Astrocyte of the spinal cord (primary cell): ENCODE data around the gene IGFBP2.
A peak's percentile ranks its signal among the peaks of the same experiment; 100 is the strongest.

Experiments used
- DNase-seq: peaks from one replicate; pipeline ENCODE4 v3.0.0; 2011; ENCODE audit warnings: low read depth, low spot score
- H3K4me3 ChIP-seq: 2 replicates; pipeline ENCODE4 v1.5.1; 2011; ENCODE audit warnings: low read depth, mild to moderate bottlenecking, low read length, moderate library complexity
- in situ Hi-C: cut with HindIII; loops from 2 replicates; pipeline ENCODE4 v1.10.0; 2017; ENCODE audit warnings: low sequenced_read_pairs
- TF ChIP-seq, protein P1 (sequence below): IDR thresholded peaks from 2 replicates; pipeline ENCODE4 v1.5.1; 2012; ENCODE audit warnings: low read depth, mild to moderate bottlenecking, low read length, inconsistent platforms

The IGFBP2 gene

DNA sequence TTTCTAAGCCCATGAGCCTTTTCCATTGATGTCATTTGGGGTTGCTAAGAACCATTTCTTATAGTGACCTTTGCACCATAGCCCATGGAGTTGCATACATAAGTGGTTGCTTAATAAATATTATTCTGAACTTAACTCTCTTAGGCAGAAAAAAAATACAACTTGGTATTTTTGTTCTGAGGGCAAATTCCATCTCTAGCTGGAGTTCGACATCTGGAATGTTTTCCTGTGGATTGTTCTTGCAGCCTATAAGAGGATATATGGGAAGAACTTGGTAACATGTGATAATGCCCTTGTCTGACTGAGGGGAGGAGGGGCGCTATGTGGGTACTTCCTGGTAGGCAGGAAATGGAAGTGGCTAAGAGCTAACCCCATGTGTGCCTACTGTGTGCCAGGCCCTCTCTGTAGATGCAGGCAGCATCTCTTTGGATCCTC is 20.7 kb downstream of the IGFBP2 start:
- peak; percentile 81 for DNase-seq
- no peak overlapping the region for H3K4me3 ChIP-seq
- in situ Hi-C loops = loop anchor here (10.0 kb wide), 1 partner anchor 139 kb away; no protein-coding TSS in a partner anchor
- TF ChIP-seq, protein P1, sequence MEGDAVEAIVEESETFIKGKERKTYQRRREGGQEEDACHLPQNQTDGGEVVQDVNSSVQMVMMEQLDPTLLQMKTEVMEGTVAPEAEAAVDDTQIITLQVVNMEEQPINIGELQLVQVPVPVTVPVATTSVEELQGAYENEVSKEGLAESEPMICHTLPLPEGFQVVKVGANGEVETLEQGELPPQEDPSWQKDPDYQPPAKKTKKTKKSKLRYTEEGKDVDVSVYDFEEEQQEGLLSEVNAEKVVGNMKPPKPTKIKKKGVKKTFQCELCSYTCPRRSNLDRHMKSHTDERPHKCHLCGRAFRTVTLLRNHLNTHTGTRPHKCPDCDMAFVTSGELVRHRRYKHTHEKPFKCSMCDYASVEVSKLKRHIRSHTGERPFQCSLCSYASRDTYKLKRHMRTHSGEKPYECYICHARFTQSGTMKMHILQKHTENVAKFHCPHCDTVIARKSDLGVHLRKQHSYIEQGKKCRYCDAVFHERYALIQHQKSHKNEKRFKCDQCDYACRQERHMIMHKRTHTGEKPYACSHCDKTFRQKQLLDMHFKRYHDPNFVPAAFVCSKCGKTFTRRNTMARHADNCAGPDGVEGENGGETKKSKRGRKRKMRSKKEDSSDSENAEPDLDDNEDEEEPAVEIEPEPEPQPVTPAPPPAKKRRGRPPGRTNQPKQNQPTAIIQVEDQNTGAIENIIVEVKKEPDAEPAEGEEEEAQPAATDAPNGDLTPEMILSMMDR = no peak

DNA sequence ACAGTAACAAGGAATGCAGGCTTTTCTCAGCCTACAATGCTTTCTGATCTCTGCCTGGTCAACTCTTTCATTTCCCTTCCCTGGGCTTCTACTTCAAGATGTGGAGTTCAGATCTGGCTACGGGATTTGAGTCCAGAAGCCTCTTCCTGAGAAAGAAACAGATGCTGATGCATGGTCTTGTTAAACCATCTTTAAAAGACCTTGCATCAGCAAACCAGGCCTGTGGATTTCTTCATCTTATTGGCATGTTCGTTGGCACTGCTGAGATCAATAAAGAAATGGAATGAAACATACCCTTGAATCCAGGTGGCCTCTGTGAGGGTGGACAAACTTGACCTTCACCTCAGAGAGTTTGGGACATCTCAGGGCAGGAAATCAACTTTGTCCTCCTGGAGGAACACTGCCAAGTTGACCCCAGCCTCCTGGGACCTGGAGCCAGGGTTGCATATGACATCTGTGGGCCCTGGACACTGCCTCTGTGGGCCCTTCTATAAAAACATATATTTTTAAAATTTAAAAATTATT is 21.4 kb downstream of the IGFBP2 start:
- in situ Hi-C loops = loop anchor here (10.0 kb wide), 1 partner anchor 140 kb away; no protein-coding TSS in a partner anchor
- H3K4me3 ChIP-seq = no peak overlapping the region
- DNase-seq = no peak
- TF ChIP-seq, protein P1 = no peak

DNA sequence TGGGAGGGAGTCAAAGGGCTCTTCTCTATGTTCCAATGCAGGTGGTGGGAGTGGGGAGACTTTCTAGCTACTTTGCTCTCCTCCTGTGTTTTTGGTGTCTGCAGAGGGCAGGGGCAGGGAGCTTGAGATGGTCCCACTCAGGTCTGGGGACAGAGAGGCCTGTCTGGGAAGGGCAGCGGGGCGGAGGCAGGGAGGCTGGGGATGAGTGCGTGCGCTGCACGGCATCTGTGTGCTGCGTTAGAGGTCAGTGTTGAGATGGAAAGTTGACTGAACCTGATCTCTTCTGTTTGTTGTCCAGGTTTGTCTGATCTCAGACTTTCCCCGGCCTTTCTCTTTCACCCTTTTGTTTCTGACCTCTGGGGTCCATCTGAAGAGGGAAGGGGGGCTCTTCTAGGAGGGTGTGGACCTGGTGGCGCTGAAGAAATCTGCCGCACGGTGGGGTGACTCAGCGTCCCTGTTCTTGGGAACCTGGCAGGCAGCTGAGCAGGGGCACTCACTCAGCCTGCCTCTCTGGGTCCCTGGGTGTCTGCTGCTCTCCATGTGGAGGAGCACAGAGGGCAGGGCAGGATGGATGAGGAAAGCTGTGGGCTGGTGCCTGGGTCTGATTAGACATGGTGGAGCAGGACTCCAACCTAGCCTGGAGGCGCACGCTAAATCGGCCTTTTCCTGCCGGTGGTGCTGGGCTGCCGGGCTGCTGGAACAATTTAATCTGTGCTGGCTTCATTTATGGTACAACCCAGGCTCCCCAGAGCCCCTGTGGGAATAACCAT is 24.1 kb downstream of the IGFBP2 start:
- in situ Hi-C loops = loop anchor here (10.0 kb wide), 1 partner anchor 142 kb away; no protein-coding TSS in a partner anchor
- TF ChIP-seq, protein P1 = no peak

DNA sequence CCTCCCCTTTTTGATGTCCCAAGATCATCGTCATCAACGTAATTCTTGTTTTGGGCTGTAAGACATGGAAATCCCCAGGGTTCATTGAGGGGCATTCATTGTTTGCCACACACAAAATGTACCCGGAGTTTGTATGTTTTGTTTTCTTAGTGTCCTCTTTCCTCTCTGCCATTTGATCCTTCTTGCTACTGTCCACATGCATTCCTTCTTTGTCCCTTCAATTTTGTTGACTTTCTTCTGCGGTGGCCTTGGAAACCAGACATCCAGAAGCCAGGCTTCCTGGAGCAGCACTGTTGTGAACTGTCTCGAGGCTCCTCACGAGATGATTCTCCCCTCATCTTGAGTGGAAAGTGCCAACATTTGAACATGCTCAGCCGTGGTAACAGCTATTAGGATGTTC is 24.8 kb downstream of the IGFBP2 start:
- TF ChIP-seq, protein P1 = no peak
- in situ Hi-C loops = loop anchor here (10.0 kb wide), 1 partner anchor 143 kb away; no protein-coding TSS in a partner anchor
- H3K4me3 ChIP-seq = no peak overlapping the region
- no peak for DNase-seq

More for the DNA sequence above, 24.1 kb downstream of the IGFBP2 start:
- no peak overlapping the region for H3K4me3 ChIP-seq
- DNase-seq = no peak

DNA sequence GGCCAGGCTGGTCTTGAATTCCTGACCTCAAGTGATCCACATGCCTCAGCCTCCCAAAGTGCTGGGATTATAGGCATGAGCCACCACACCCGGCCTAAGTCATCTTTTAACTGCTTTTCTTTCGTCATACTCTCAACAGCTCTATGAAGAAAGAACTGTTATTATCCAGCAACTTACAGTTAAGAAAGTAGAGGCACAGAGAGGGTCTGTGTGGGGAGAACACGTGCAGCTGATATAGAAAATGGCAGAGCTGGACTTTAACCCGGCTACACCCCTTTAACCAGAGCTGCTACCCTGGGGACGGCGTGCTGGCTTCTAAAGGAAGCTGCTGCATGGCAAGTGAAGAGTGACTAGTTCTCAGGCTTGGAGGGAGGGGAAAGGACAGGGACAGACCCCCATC is 25.5 kb downstream of the IGFBP2 start:
- in situ Hi-C loops = loop anchor here (10.0 kb wide), 1 partner anchor 144 kb away; no protein-coding TSS in a partner anchor
- DNase-seq = no peak
- H3K4me3 ChIP-seq = no peak overlapping the region
- TF ChIP-seq, protein P1 = no peak

DNA sequence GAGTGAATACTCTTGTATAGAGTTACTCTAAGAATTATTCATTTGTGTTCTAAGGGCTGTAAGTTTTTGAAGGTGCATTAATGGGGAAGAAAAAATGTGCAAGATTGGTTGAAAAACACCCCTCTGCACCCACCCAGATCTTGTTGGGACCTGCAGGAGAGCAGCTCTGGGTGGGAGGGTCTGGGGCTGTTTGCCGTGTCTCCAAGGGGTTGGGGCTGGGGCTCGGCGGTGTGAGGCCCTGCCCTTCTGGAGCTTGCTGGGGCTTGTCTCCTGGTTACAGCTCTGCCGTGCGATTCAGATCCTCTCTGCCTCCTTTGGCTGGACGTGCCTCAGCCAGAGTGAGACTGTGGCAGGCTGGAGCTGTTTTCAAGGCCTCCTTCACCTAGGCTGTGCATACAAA is 26.1 kb downstream of the IGFBP2 start:
- no peak overlapping the region for H3K4me3 ChIP-seq
- TF ChIP-seq, protein P1 = no peak
- in situ Hi-C loops = loop anchor here (10.0 kb wide), 1 partner anchor 144 kb away; no protein-coding TSS in a partner anchor
- no peak for DNase-seq
